HG03196 (cell line): ENCODE data around the gene BLM.
"Not testable (repeated sequence)": the region's sequence is repeated elsewhere in the genome, so short reads cannot be mapped to it uniquely, and the experiment has no call there.

ENCODE experiments used
- ATAC-seq: cut with Tn5 transposase; IDR thresholded peaks from one replicate; pipeline ENCODE4 v1.9.1; 2021; ENCODE audit not compliant: unreplicated experiment

Gene BLM

DNA sequence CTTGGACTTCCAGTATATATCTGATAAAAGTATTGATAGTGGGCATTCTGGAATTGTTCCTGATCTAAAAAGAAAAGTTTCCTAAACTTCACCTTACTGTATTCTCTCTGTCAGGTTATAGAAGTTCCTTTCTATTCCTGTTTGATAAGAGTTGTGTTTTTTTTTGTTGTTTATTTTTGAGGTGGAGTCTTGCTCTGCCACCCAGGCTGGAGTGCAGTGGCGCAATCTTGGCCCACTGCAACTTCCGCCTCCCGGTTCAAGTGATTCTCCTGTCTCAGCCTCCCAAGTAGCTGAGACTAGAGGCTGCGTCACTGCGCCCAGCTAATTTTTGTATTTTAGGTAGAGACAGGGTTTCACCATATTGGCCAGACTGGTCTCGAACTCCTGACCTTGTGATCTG is 13.1 kb downstream of the BLM start:
- ATAC-seq, result no peak

DNA sequence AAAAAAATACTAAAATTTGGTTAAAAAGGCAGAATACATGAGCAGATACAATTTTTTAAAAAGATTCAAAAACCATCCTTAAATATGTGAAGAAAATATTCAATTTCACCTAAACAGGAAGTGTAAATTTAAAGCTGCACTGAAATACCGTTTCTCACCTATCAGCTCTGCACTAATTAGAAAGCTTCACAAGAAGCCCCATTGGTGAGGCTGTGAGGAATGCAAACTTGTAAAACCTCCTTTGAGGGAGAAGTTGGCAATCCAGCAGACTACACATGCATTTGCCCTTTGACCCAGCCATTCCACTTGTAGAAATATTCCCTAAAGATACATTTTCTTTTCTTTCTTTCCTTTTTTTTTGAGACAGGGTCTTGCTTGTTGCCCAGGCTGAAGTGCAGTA is 18.8 kb downstream of the BLM start:
- ATAC-seq, result no peak

DNA sequence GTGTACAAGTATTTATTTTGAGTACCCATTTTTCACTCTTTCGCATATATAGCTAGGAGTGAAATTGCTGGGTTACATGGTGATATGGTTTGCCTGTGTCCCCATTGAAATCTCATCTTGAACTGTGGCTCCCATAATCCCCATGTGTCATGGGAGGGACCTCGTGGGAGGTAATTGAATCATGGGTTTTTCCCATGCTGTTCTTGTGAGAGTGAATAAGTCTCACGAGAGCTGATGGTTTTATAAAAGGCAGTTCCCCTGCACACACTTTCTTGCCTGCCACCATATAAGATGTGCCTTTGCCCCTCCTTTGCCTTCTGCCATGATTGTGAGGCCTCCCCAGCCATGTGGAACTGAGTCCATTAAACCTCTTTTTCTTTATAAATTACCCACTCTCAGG is 23.4 kb downstream of the BLM start:
- not testable (repeated sequence) for ATAC-seq

DNA sequence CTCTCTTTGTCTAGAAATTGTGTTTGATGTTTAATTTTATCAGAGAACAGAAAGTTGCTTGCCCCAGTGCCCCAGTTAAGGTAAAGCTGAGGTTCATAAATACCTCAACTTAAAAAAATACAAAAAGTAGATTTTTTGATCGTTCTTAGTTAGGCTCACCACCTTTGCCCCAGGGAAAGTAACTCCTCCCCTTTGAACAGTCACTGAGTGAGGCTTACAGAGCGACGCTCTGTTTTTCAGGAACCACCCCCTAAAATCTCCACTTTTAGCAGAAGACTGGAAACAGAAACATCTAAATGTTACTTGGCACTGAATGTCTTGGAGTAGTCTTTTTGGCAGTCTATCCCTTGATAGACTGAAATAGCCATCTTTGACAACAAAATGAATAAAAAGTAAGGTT is 24.9 kb downstream of the BLM start:
- no peak for ATAC-seq

DNA sequence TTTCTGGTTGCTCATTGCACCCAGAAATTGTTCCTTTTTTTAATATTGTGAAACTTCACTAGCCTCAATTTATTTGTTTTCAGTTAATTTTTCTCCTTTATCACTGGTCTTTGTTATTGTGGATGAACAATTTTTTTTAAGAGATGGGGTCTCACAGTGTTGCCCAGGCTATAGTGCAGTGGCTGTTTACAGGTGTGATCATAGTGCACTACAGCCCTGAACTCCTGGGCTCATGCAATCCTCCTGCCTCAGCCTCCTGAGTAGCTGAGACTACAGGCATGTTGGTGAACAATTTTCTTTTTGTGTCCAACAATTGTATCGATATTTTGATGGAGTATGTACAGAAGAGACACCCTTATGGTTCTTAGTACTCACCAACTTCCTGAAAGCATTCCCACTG is 26.3 kb downstream of the BLM start:
- no peak for ATAC-seq

DNA sequence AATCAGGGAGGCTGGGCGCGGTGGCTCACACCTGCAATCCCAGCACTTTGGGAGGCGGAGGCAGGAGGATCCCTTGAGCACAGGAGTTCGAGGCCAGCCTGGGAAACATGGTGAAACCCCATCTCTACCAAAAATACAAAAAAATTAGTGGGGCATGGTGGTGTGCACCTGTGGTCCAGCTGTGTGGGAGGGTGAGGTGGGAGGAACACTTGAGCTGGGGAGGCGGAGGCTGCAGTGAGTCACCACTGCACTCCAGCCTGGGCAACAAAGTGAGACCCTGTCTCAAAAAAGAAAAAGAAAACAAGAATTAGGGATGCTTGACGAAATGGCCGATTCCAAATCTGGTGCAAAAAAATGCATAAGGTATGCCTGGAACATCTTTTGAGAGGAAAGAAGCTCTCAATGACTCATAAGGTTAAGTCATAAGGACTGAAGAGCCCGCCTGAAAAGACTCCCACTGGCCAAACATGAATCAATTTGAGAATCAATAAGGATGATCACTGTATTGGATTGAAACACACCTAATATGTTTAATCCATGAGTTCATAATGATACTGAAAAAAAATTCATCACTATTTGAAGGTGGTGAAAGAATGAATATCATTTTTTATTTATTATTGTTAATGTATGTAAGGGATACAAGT is 27.7 kb downstream of the BLM start:
- no peak for ATAC-seq

DNA sequence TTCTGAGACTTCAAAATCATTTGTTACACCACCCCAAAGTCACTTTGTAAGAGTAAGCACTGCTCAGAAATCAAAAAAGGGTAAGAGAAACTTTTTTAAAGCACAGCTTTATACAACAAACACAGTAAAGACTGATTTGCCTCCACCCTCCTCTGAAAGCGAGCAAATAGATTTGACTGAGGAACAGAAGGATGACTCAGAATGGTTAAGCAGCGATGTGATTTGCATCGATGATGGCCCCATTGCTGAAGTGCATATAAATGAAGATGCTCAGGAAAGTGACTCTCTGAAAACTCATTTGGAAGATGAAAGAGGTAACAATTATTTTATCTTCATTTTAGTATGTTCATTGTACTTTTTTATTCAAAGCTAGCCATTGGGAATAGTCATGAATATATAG is 32.6 kb downstream of the BLM start:
- no peak for ATAC-seq

GRCh38 chr15:90750186-90750585 is 33.0 kb downstream of the BLM start:
- no peak for ATAC-seq

GRCh38 chr15:90751300-90751825 is 34.2 kb downstream of the BLM start:
- no peak for ATAC-seq

GRCh38 chr15:90756916-90757315 is 39.8 kb downstream of the BLM start:
- no peak for ATAC-seq

DNA sequence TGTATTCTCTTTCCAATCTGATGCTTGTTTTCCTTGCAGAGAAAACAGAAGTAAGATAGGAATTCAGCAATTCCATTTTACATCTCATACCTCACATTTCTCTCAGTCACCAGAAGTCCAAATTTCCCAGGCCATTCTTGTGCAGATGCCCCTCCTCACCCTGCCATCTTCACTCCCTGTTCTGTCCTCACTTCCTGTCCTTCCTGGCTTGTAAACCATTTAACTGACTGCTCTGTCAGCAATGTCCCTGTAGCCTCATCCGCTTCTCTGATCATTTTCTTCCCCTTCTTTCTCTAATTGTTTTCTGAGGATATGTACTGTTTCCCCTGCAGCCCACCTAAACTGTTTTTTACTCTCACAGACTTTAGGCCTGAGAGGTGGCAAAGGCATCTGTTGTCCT is 40.3 kb downstream of the BLM start:
- ATAC-seq, result no peak

GRCh38 chr15:90760661-90761232 is 43.6 kb downstream of the BLM start:
- no peak for ATAC-seq

DNA sequence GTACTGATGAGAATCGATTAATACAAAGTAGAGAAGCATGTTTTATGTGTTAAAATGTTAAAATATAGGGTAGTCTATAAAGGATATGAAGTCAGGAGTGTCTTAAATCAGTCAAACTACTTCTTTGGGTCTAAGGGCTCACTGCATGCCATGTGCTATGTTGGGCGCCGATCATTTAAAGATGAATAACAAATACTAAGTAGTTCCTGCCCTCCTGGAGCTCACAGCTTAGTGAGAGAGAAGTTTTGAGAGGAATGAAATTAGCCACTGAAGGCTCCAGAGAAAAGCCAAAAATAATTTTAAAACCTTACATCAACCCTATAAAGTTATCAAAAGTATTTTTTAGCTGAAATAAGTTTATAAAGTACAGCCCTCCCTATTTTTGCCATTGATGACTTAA is 44.5 kb downstream of the BLM start:
- no peak for ATAC-seq

- ATAC-seq, result no peak
These were observed 45.0 kb downstream of the BLM start for GRCh38 chr15:90762109-90762508.

GRCh38 chr15:90763366-90764099 is 46.4 kb downstream of the BLM start:
- no peak for ATAC-seq

GRCh38 chr15:90765531-90765930 is 48.4 kb downstream of the BLM start:
- ATAC-seq, result no peak

DNA sequence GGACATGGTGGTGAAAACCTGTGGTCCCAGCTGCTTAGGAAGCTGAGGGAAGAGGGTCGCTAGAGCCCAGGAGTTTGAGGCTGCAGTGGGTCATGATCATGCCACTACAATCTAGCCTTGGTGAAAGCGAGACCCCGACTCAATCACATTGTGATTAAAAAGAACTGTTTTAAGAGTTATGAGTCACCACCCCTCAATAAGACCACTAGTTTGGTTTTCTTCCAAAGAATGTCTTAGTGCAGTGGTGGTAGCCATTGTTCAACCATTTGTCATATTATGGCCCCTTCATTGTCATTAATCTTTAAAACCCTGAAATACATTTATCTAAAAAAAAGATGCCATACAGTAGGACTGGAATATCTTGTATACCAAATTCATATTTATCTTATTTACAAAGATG is 48.8 kb downstream of the BLM start:
- no peak for ATAC-seq

- no peak for ATAC-seq
These were observed 52.2 kb downstream of the BLM start for GRCh38 chr15:90769375-90769774.

GRCh38 chr15:90773485-90773884 is 56.3 kb downstream of the BLM start:
- no peak for ATAC-seq

DNA sequence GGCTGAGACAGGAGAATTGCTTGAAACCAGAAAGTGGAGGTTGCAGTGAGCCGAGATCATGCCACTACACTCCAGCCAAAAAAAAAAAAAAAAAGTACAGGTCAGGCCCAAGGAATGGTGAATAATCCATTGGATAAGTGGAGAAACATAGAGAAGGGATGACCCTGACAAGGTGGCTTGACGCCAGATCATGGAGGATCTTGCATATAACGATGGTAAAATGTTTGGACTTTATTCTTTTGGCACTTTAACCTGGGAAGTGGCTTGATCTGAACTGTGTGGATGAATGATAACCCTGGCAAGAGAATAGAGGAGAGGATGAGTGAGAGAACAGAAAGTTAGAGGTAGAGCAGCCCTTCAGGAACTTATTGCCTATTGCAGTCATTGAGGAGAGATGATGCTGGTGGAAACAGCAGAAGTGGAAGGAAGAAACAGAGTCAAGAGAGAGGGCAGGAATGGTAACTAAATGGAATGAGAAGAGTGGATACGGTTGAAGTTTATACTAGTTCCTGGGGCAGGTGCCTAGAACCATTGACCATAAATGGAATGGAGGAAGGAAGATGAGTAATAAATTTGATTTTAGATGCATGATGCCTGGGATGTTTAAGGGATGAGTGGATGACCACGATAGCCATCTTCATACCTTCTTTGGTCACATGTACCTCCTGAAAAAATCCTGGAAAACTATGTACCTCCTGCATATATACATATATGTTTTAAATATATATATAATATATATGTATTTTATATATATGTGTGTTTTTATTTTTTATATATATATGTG is 57.8 kb downstream of the BLM start:
- no peak for ATAC-seq

DNA sequence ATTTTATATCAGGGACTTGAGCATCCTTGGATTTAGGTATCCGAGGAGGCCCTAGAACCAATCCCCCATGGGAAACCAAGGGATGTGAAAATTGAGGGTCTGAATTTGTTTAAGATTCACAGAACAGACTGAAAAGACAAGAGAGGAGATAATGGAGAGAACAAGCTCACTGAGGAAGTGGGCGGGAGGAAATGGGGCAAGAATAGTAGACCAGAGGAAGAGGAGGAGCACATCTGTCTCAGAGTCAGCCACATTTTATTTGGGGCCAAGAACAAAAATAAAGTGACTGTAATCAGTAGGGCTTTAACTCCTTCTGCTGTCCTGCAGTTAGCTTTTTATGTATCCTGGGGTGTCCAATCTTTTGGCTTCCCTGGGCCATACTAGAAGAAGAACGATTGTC is 63.8 kb downstream of the BLM start:
- ATAC-seq, result no peak

DNA sequence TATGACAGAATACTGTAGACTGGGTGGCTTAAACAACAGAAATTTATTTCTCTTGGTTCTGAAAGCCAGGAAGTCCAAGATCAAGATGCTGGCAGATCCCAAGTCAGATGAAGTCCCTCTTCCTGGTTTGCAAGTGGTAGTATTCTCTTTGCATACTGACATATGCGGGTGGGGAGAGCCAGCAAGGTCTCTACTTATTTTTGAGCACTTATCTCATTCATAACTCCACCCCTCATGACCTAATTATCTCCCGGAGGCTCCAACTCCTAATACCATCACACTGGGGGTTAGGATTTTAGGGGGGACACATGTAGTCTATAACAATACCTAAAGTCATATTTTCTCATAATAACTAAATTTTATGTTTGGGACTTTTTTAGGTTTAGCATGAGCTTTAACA is 65.3 kb downstream of the BLM start:
- ATAC-seq, result no peak
